OCI-LY7 (cell line): ENCODE results near the gene IL1RAPL2.

ENCODE experiments used
- CTCF ChIP-seq: fragments of 200-600 bp; sonication (generic); conservative IDR thresholded peaks from 2 replicates; pipeline ENCODE4 v1.5.1; 2014; ENCODE audit warnings: mild to moderate bottlenecking, antibody characterized with exemption, low read length, moderate library complexity, mixed read lengths
- EZH2phosphoT487 ChIP-seq: fragments of 200-600 bp; sonication (generic); IDR thresholded peaks from 2 replicates; pipeline ENCODE4 v1.6.1; 2018; ENCODE audit warnings: low read depth, borderline replicate concordance, mild to moderate bottlenecking, mixed run types, antibody characterized with exemption, low read length, moderate library complexity, mixed read lengths

DNA sequence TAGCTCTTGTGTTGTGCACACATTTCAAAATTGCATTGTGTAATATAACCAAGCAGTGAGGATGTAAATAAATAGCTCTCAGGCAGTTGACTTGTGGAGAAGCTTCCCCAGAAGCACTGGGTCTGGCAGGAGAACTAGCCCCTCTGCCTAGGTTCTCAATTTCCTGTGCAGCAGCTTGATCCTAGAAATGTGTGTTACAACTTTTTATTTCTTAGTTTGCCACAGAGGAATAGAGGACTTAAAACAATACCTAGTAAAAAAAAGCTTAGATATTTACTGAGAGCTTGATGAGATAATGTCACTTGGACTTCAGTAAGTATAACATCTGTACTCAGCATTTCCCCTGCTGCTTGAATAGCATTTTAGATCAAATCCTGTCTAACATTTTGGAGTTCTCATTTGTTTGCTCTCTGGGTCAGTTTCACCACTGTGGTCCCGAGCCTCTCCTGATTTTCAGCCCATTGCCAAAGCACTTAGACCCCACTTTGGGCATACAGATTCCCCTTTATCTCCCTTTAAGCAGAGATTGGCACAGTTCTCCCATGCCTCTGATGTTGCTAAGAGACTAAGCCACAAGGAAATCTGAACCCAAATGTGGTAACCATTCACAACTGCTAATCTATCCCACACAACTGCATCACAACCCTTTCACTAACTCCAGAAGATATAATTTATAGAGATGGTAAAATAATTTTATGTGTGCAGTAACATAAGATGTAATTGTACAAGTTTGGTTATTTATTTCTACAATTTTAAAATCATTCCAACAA, 1158.2 kb downstream of the IL1RAPL2 start:
- TF ChIP-seq CTCF (no peak), EZH2phosphoT487 (no peak)
